ENCODE data around the gene SYMPK. TPM values are rescaled to one million over a fixed set of nuclear protein-coding genes. Genes with fewer than 3 reads are reported as not detected.

Gene SYMPK
- total and polyA plus RNA-seq, 2 donors from 2014 or later, result 61.5 to 77.4 TPM

- no peaks in the 10 kb centered on the region for H3K27me3 ChIP-seq (ENCODE audit: control insufficient read depth, insufficient read depth, low read length)
- peak overlapping the region; percentile 97 to 99 for H3K27ac ChIP-seq (ENCODE audit: low read depth in 2 of 2, low read length in 2 of 2)
- no peaks in the 10 kb centered on the region for H3K9me3 ChIP-seq (ENCODE audit: control insufficient read depth in 2 of 3, insufficient read depth in 1 of 3, low read length in 3 of 3)
- peak overlapping the region in 2 of 3 donors; percentile 59 to 86 for H3K9ac ChIP-seq (ENCODE audit: low read length in 3 of 3)
- H3K36me3 ChIP-seq (ENCODE audit: control insufficient read depth in 2 of 3, insufficient read depth in 3 of 3, low read length in 3 of 3), result no peaks in the 10 kb centered on the region
- peak overlapping the region; percentile 36 to 77 (median 63) for H3K4me3 ChIP-seq (ENCODE audit: low read length in 3 of 3)
- H3K4me1 ChIP-seq (ENCODE audit: control insufficient read depth in 2 of 3, insufficient read depth in 2 of 3, low read depth in 1 of 3, low read length in 3 of 3), result peaks cover 0 to 18% (median 0%) of the 10 kb centered on the region in 3 donors
- DNase-seq (peak in 1 of 5 donors; percentile 88), FAIRE-seq (no peak)
- no peak for TF ChIP-seq CTCF (IDR thresholded peaks at IDR 0.05; ENCODE audit: borderline replicate concordance, extremely low read depth, insufficient read depth)
- intact Hi-C loops (cut with DNase I), result no loop called here
Measured at GRCh38 chr19:45766869-45767346, 96.0 kb downstream of the SYMPK start.

- Histone ChIP-seq H3K36me3 (ENCODE audit: control insufficient read depth in 2 of 3, insufficient read depth in 3 of 3, low read length in 3 of 3) (no peaks in the 10 kb centered on the region), H3K9ac (ENCODE audit: low read length in 3 of 3) (peak overlapping the region in 1 of 3 donors; percentile 86)
- intact Hi-C loops (cut with DNase I), result no loop called here
Measured at GRCh38 chr19:45766296-45766868, 96.6 kb downstream of the SYMPK start.

GRCh38 chr19:45765702-45766295 lies 97.1 kb downstream of the SYMPK start:
- peak overlapping the region in 1 of 2 donors; percentile 97 for H3K27ac ChIP-seq (ENCODE audit: low read depth in 2 of 2, low read length in 2 of 2)
- no peak for TF ChIP-seq CTCF (IDR thresholded peaks at IDR 0.05; ENCODE audit: borderline replicate concordance, extremely low read depth, insufficient read depth)
- H3K9ac ChIP-seq (ENCODE audit: low read length in 3 of 3), result no peak overlapping the region
- peaks cover 0 to 18% (median 0%) of the 10 kb centered on the region in 3 donors for H3K4me1 ChIP-seq (ENCODE audit: control insufficient read depth in 2 of 3, insufficient read depth in 2 of 3, low read depth in 1 of 3, low read length in 3 of 3)
- H3K27me3 ChIP-seq (ENCODE audit: control insufficient read depth, insufficient read depth, low read length), result no peaks in the 10 kb centered on the region
- FAIRE-seq (no peak), DNase-seq (peak in 2 of 5 donors; percentile 26 to 73)
- no peaks in the 10 kb centered on the region for H3K36me3 ChIP-seq (ENCODE audit: control insufficient read depth in 2 of 3, insufficient read depth in 3 of 3, low read length in 3 of 3)
- intact Hi-C loops (cut with DNase I), result no loop called here
- H3K9me3 ChIP-seq (ENCODE audit: control insufficient read depth in 2 of 3, insufficient read depth in 1 of 3, low read length in 3 of 3), result no peaks in the 10 kb centered on the region
- no peak overlapping the region for H3K4me3 ChIP-seq (ENCODE audit: low read length in 3 of 3)

More at GRCh38 chr19:45766296-45766868, 96.6 kb downstream of the SYMPK start:
- Histone ChIP-seq H3K4me1 (ENCODE audit: control insufficient read depth in 2 of 3, insufficient read depth in 2 of 3, low read depth in 1 of 3, low read length in 3 of 3) (peaks cover 0 to 18% (median 0%) of the 10 kb centered on the region in 3 donors), H3K27me3 (ENCODE audit: control insufficient read depth, insufficient read depth, low read length) (no peaks in the 10 kb centered on the region), H3K27ac (ENCODE audit: low read depth in 2 of 2, low read length in 2 of 2) (peak overlapping the region; percentile 97 to 99), H3K4me3 (ENCODE audit: low read length in 3 of 3) (peak overlapping the region in 1 of 3 donors; percentile 77), H3K9me3 (ENCODE audit: control insufficient read depth in 2 of 3, insufficient read depth in 1 of 3, low read length in 3 of 3) (no peaks in the 10 kb centered on the region)
- no peak for TF ChIP-seq CTCF (IDR thresholded peaks at IDR 0.05; ENCODE audit: borderline replicate concordance, extremely low read depth, insufficient read depth)
- DNase-seq, result peak in 1 of 5 donors; percentile 78
- FAIRE-seq, result no peak

Other genes starting within 250 kb of the SYMPK start
- gene EML2, start 223.8 kb downstream of the SYMPK start, total RNA-seq, result 93.8 TPM
- 36.6 TPM for gene EML2, start 223.8 kb downstream of the SYMPK start, polyA plus RNA-seq (ENCODE audit: insufficient read depth, low read depth, low replicate concordance)
- gene GIPR, start 194.9 kb downstream of the SYMPK start, total RNA-seq, result 3.3 TPM
- 0.65 TPM for gene GIPR, start 194.9 kb downstream of the SYMPK start, polyA plus RNA-seq (ENCODE audit: insufficient read depth, low read depth, low replicate concordance)
- 252 TPM for gene SNRPD2, start 171.2 kb downstream of the SYMPK start, total RNA-seq
- gene SNRPD2, start 171.2 kb downstream of the SYMPK start, polyA plus RNA-seq (ENCODE audit: insufficient read depth, low read depth, low replicate concordance), result 358 TPM
- 8.0 TPM for gene QPCTL, start 170.5 kb downstream of the SYMPK start, total RNA-seq
- gene QPCTL, start 170.5 kb downstream of the SYMPK start, polyA plus RNA-seq (ENCODE audit: insufficient read depth, low read depth, low replicate concordance), result 6.8 TPM
- 16.6 TPM for gene FBXO46, start 132.3 kb downstream of the SYMPK start, total RNA-seq
- 6.5 TPM for gene FBXO46, start 132.3 kb downstream of the SYMPK start, polyA plus RNA-seq (ENCODE audit: insufficient read depth, low read depth, low replicate concordance)
- not detected for gene MEIOSIN, start 129.7 kb downstream of the SYMPK start, total RNA-seq
- gene MEIOSIN, start 129.7 kb downstream of the SYMPK start, polyA plus RNA-seq (ENCODE audit: insufficient read depth, low read depth, low replicate concordance), result not detected
- gene SIX5, start 93.9 kb downstream of the SYMPK start, total RNA-seq, result 19.4 TPM
- 15.2 TPM for gene SIX5, start 93.9 kb downstream of the SYMPK start, polyA plus RNA-seq (ENCODE audit: insufficient read depth, low read depth, low replicate concordance)
- gene DMPK, start 80.7 kb downstream of the SYMPK start, total RNA-seq, result 63.0 TPM
- 31.3 TPM for gene DMPK, start 80.7 kb downstream of the SYMPK start, polyA plus RNA-seq (ENCODE audit: insufficient read depth, low read depth, low replicate concordance)
- gene DMWD, start 70.3 kb downstream of the SYMPK start, total RNA-seq, result 60.9 TPM
- 22.2 TPM for gene DMWD, start 70.3 kb downstream of the SYMPK start, polyA plus RNA-seq (ENCODE audit: insufficient read depth, low read depth, low replicate concordance)
- 0.13 TPM for gene RSPH6A, start 47.8 kb downstream of the SYMPK start, total RNA-seq
- gene RSPH6A, start 47.8 kb downstream of the SYMPK start, polyA plus RNA-seq (ENCODE audit: insufficient read depth, low read depth, low replicate concordance), result not detected
- 3.7 TPM for gene FOXA3, start 1.2 kb upstream of the SYMPK start, total RNA-seq
- 1.8 TPM for gene FOXA3, start 1.2 kb upstream of the SYMPK start, polyA plus RNA-seq (ENCODE audit: insufficient read depth, low read depth, low replicate concordance)
- gene IRF2BP1, start 23.0 kb upstream of the SYMPK start, total RNA-seq, result 23.2 TPM
- 18.2 TPM for gene IRF2BP1, start 23.0 kb upstream of the SYMPK start, polyA plus RNA-seq (ENCODE audit: insufficient read depth, low read depth, low replicate concordance)
- 6.7 TPM for gene MYPOP, start 39.5 kb upstream of the SYMPK start, total RNA-seq
- 11.7 TPM for gene MYPOP, start 39.5 kb upstream of the SYMPK start, polyA plus RNA-seq (ENCODE audit: insufficient read depth, low read depth, low replicate concordance)
- gene NANOS2, start 51.6 kb upstream of the SYMPK start, total RNA-seq, result not detected
- not detected for gene NANOS2, start 51.6 kb upstream of the SYMPK start, polyA plus RNA-seq (ENCODE audit: insufficient read depth, low read depth, low replicate concordance)
- gene NOVA2, start 110.7 kb upstream of the SYMPK start, total RNA-seq, result 8.5 TPM
- 0.95 TPM for gene NOVA2, start 110.7 kb upstream of the SYMPK start, polyA plus RNA-seq (ENCODE audit: insufficient read depth, low read depth, low replicate concordance)
- gene CCDC61, start 132.3 kb upstream of the SYMPK start, total RNA-seq, result 22.2 TPM
- gene CCDC61, start 132.3 kb upstream of the SYMPK start, polyA plus RNA-seq (ENCODE audit: insufficient read depth, low read depth, low replicate concordance), result 17.8 TPM
- not detected for gene PGLYRP1, start 159.9 kb upstream of the SYMPK start, total RNA-seq
- not detected for gene PGLYRP1, start 159.9 kb upstream of the SYMPK start, polyA plus RNA-seq (ENCODE audit: insufficient read depth, low read depth, low replicate concordance)
- not detected for gene IGFL4, start 177.9 kb upstream of the SYMPK start, total RNA-seq
- not detected for gene IGFL4, start 177.9 kb upstream of the SYMPK start, polyA plus RNA-seq (ENCODE audit: insufficient read depth, low read depth, low replicate concordance)